Psoas muscle (tissue), 8 donors: Measurements from ENCODE around the gene MUC5B. TPM values are rescaled to one million over a fixed set of nuclear protein-coding genes. Genes with fewer than 3 reads are reported as not detected.
A peak's percentile ranks its signal among the peaks of the same experiment; 100 is the strongest.

Experiments
- ATAC-seq, 4 donors: fragments of 200-7000 bp; cut with Tn5 transposase; one replicate each; pipeline ENCODE4 v1.9.1; 2020; ENCODE audit warnings: moderate library complexity in 3 of 4, mild to moderate bottlenecking in 2 of 4
- DNase-seq, 2 donors: peaks; one replicate each; pipeline ENCODE4 v3.0.0-alpha.2; 2020
- H3K27ac ChIP-seq: fragments of 200-600 bp; one replicate; pipeline ENCODE4 v1.8.0; 2022
- H3K27me3 ChIP-seq, 3 donors: fragments of 200-600 bp in 1 of 3; one replicate each; pipeline versions ENCODE4 v1.6.1 to v1.8.0; 2013 to 2022; ENCODE audit warnings: low read length in 2 of 3, mild to moderate bottlenecking in 2 of 3, moderate library complexity in 1 of 3; ENCODE audit not compliant: insufficient read depth in 3 of 3
- H3K36me3 ChIP-seq, 2 donors: fragments of 200-600 bp in 1 of 2; one replicate each; pipeline versions ENCODE4 v1.6.1 to v1.8.0; 2013 to 2022; ENCODE audit warnings: low read depth in 1 of 2, mild to moderate bottlenecking in 1 of 2, moderate library complexity in 1 of 2; ENCODE audit not compliant: insufficient read depth in 1 of 2
- H3K4me1 ChIP-seq: fragments of 200-600 bp; one replicate; pipeline ENCODE4 v1.8.0; 2022
- H3K4me3 ChIP-seq: fragments of 200-600 bp; one replicate; pipeline ENCODE4 v1.8.0; 2022; ENCODE audit warnings: mild to moderate bottlenecking
- H3K9me3 ChIP-seq: fragments of 200-600 bp; one replicate; pipeline ENCODE4 v1.8.0; 2022
- WGBS, 3 donors: extraction: QIAGEN DNeasy Blood & Tissue Kit; methylation state at CpG; one replicate each; pipeline versions ENCODE4 v1.1.6 to v1.1.7; 2013; 5-methylcytosine and 5-hydroxymethylcytosine counted together
- intact Hi-C, 2 donors: fragments of 100-400 bp; cut with DNase I; formaldehyde crosslinking; loops; one replicate each; pipeline versions ENCODE4 v1.11.0 to v1.14.2; 2022
- polyA plus RNA-seq, 3 donors: library from polyadenylated mRNA; stranded (reverse); fragments of 200-250 nt; gene quantifications; one replicate each; pipeline ENCODE4 v1.2.3, GENCODE V29; 2013
- total RNA-seq, 4 donors: library from RNA; stranded (reverse); fragmentation: NEBNext Ultra II Directional in 2 of 4; extraction: Animal tissue kit (Norgen Biotek cat#: 25700) in 2 of 4; gene quantifications; one replicate each; pipeline versions ENCODE4 v1.2.1 to v1.2.4, GENCODE V29; 2021 to 2023
- TF ChIP-seq, protein P1 (sequence below): fragments of 200-600 bp; IDR thresholded peaks from one replicate; pipeline ENCODE4 v1.8.0; 2022; ENCODE audit warnings: antibody characterized with exemption
- donor health status: healthy with polysubstance abuse.
- donor health status: DM: no; HTN: no; CAD: no; lungs with moderate emphysema.
- donor health status: Bipolar disorder and iron deficiency.
- donor health status: healthy.
- donor health status: DM: yes; HTN: yes; CAD: no.
- donor health status: DM: no; HTN: no; CAD: no.
- donor health status: DM: no; HTN: no; CAD: no.
- donor health status: DM: yes; HTN: yes; CAD: no.

The MUC5B gene
- total and polyA plus RNA-seq, 7 donors, result under 0.01 to 0.41 (median 0.11) TPM; not detected in 3

DNA sequence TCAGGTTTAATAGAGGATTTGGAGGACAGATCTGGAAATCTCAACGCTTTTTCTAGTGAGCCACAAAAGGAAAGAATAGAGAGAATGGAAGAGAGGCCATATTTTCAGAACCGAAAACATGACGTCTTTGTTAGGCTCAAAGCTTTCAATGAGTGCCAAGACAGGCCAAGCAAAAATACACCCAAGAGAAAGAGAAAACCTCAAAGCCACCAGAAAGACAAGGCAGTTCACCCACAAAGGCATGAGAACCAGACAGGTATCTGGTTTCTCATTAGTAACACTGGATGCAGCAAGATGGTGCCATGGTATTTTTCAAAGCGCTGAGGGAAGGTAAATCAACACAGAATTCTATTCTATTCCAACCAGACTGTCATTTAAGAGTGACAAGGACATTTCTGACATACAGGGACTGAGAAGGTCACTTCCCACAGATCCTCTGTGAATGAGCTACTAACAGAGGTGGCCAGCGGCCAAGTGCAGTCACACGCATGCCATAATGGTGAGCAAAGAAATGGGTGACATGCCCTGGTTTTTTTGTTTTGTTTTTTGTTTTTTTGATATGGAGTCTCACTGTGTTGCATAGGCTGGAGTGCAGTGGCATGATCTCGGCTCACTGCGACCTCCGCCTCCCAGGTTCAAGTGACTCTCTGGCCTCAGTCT lies 44.7 kb downstream of the MUC5B start:
- Histone ChIP-seq H3K4me1 (peaks cover 6% of the 10 kb centered on the region), H3K27ac (no peak overlapping the region), H3K4me3 (no peak overlapping the region), H3K27me3 (no peaks in the 10 kb centered on the region), H3K9me3 (no peaks in the 10 kb centered on the region), H3K36me3 (peaks cover 0 to 4% of the 10 kb centered on the region in 2 donors)
- no peak for DNase-seq
- ATAC-seq, result peak in 1 of 4 donors; percentile 40
- 73 to 84% (median 82%) methylated on average over 9 of the region's 9 CpGs for WGBS, 3 donors
- intact Hi-C loops, result no loop called here
- TF ChIP-seq, protein P1, sequence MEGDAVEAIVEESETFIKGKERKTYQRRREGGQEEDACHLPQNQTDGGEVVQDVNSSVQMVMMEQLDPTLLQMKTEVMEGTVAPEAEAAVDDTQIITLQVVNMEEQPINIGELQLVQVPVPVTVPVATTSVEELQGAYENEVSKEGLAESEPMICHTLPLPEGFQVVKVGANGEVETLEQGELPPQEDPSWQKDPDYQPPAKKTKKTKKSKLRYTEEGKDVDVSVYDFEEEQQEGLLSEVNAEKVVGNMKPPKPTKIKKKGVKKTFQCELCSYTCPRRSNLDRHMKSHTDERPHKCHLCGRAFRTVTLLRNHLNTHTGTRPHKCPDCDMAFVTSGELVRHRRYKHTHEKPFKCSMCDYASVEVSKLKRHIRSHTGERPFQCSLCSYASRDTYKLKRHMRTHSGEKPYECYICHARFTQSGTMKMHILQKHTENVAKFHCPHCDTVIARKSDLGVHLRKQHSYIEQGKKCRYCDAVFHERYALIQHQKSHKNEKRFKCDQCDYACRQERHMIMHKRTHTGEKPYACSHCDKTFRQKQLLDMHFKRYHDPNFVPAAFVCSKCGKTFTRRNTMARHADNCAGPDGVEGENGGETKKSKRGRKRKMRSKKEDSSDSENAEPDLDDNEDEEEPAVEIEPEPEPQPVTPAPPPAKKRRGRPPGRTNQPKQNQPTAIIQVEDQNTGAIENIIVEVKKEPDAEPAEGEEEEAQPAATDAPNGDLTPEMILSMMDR, result no peak

DNA sequence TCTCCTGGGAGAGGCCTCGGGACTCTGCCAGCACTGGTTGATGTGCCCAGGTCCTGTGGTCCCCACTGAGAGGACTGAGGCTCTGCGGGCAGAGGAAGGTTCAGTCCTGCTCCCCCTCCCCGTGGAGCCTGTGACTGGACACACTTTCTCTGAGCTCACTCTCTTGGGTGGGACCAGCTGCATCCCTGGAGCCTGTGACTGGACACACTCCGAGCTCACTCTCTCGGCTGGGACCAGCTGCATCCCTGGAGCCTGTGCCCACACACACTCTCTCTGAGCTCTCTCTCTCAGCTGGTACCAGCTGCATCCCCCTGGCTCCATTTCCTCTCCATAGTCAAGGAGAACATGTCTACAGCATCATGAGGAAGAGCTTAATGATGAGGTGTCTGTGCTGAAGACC lies 47.1 kb downstream of the MUC5B start:
- H3K36me3 ChIP-seq, result peaks cover 0 to 18% of the 10 kb centered on the region in 2 donors
- H3K4me3 ChIP-seq, result no peak overlapping the region
- H3K4me1 ChIP-seq, result no peaks in the 10 kb centered on the region
- no peaks in the 10 kb centered on the region for H3K9me3 ChIP-seq
- no peaks in the 10 kb centered on the region for H3K27me3 ChIP-seq
- no peak overlapping the region for H3K27ac ChIP-seq
- intact Hi-C loops, result loop anchor here in 1 of 2 donors (10.0 kb wide), 1 partner anchor 235 kb away; no protein-coding TSS in a partner anchor
- peak in 1 of 2 donors; percentile 12 for DNase-seq
- 51 to 61% (median 55%) methylated on average over 5 of the region's 5 CpGs for WGBS, 3 donors
- ATAC-seq, result peak in 1 of 4 donors; percentile 6
- TF ChIP-seq, protein P1, result no peak

DNA sequence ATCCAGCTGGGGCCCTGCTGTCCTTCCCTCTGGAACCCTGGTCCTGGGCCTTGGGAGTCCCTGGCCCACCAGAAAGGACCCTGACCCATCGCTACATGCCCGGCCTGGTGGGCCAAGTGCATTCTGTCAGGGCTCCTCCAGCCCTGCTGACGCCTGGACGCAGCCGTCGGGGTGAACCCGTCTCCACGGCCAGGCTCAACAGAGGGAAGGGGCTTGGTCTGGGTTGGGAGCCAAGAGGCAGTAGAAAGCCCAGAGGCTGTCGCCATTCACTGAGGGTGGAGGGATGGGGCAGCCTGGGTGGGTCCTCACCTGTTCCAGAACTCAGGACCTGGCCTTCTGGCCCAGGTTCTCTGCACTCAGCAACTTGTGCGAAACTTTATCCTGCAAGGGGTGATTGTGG lies 47.6 kb downstream of the MUC5B start:
- Histone ChIP-seq H3K4me1 (no peaks in the 10 kb centered on the region), H3K36me3 (peaks cover 0 to 24% of the 10 kb centered on the region in 2 donors), H3K4me3 (no peak overlapping the region), H3K27ac (no peak overlapping the region), H3K27me3 (no peaks in the 10 kb centered on the region), H3K9me3 (no peaks in the 10 kb centered on the region)
- DNase-seq, result peak in 1 of 2 donors; percentile 32
- no peak for ATAC-seq
- intact Hi-C loops, result loop anchor here in 1 of 2 donors (10.0 kb wide), 1 partner anchor 234 kb away; no protein-coding TSS in a partner anchor
- WGBS, 3 donors, result 86 to 90% (median 90%) methylated on average over 10 of the region's 10 CpGs
- TF ChIP-seq, protein P1, result no peak

DNA sequence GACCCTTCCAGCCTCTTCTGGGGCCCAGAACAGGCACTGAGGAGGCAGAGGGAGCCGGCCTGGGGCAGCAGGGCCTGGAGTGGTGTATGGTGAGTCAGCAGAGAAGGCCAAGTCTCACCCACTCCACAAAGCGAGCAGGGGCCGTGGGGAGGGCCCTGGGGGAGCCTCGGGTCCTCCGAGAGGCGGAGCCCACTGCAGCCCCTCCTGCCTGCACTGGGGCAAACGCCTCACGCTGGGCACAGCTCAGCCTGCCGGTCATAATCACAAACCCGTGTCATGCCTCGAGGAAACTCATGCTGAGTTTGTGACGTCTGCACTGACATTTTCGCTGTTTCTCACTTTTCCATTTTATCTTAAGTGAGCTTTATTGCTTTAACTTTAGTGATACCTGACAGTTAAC lies 48.1 kb downstream of the MUC5B start:
- DNase-seq (peak in 1 of 2 donors; percentile 32), ATAC-seq (no peak)
- Histone ChIP-seq H3K27ac (no peak overlapping the region), H3K4me3 (no peak overlapping the region), H3K9me3 (no peaks in the 10 kb centered on the region), H3K36me3 (peaks cover 0 to 29% of the 10 kb centered on the region in 2 donors), H3K4me1 (no peaks in the 10 kb centered on the region), H3K27me3 (no peaks in the 10 kb centered on the region)
- intact Hi-C loops, result loop anchor here in 1 of 2 donors (10.0 kb wide), 1 partner anchor 234 kb away; no protein-coding TSS in a partner anchor
- TF ChIP-seq, protein P1, result no peak
- 62 to 66% (median 65%) methylated on average over 13 of the region's 13 CpGs for WGBS, 3 donors
